GM19351 (cell line): ENCODE results near the gene RHEBL1.

ENCODE experiments used
- ATAC-seq: cut with Tn5 transposase; IDR thresholded peaks from one replicate; pipeline ENCODE4 v1.9.1; 2021; ENCODE audit warnings: mild to moderate bottlenecking, moderate library complexity; ENCODE audit not compliant: unreplicated experiment

RHEBL1 gene

GRCh38 chr12:49038291-49038955 is 31.4 kb downstream of the RHEBL1 start:
- ATAC-seq, result no peak

- no peak for ATAC-seq
Observed at GRCh38 chr12:49037947-49038237, 31.9 kb downstream of the RHEBL1 start.

DNA sequence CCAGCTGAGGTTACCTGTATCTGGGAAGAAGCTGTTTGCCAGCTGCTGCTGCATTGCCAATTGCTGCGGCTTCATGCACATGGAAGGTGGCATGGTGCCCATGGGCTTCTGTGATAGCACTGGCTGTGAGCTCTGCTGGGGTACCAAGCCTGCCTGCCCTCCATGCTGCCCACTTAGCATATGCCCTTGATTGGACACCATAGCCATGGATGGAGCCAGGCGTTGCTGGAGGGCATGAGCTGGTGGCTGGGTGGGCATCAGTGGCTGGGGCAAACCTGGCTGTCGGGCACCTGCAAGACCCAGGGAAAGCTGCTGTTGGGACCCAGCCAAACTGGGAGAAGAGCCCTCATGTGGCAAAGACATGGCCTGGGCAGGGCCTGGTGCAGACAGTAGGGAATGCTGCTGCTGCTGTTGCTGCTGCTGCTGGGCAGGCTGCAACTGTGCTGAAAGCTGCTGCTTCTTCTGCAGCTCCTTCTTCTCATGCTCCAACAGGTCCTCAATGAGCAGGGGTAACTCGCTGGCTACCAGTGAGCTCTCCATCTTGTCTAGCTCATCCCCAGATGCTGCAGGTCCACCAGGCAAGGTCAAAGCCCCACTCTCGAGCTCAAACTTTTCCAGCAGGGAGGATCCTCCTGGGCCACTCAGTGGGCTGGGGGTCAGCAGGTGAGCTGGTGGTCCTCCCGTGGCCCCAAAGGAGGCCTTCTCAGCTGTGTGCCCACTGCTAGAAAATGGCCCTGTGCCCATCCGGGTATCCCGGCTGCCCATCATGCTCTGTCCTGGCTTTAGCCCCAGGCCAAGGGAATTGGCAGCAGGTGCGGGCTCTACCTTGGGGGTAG is 32.5 kb downstream of the RHEBL1 start:
- no peak for ATAC-seq

GRCh38 chr12:49036029-49036428 is 33.8 kb downstream of the RHEBL1 start:
- ATAC-seq, result no peak

- ATAC-seq, result no peak
Observed at GRCh38 chr12:49034286-49034622, 35.5 kb downstream of the RHEBL1 start.

DNA sequence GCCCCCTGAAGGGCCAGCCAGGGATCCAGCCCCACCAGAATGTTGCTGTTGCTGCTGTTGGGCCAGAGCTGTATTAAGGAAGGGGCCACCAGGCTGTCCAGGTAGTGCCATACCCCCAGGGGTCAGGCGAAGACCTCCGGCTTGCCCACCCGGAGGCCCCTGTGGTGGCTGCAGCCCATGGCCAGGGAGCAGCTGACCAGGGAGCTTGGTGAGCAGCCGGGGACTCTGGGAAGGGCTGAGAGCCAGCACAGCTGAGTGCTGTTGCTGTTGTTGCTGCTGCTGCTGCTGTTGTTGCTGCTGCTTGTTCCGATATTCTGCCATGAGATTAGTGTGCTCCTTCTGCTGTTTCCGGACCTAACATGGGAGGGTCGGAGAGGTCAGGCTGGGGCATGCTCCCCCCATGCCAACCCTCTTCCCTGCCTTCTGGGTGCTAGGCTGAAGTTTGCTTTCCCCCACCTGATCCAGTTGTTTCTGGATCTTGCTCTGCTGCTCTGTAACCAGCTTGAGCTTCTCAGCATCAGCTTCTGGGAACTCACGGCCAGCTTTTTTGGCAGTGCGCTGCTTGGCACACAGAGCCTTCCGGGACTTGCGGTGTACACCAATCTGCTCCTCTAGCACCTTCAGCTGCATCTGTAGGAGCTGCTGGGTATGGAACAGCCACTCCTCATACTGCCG is 36.0 kb downstream of the RHEBL1 start:
- ATAC-seq, result no peak

DNA sequence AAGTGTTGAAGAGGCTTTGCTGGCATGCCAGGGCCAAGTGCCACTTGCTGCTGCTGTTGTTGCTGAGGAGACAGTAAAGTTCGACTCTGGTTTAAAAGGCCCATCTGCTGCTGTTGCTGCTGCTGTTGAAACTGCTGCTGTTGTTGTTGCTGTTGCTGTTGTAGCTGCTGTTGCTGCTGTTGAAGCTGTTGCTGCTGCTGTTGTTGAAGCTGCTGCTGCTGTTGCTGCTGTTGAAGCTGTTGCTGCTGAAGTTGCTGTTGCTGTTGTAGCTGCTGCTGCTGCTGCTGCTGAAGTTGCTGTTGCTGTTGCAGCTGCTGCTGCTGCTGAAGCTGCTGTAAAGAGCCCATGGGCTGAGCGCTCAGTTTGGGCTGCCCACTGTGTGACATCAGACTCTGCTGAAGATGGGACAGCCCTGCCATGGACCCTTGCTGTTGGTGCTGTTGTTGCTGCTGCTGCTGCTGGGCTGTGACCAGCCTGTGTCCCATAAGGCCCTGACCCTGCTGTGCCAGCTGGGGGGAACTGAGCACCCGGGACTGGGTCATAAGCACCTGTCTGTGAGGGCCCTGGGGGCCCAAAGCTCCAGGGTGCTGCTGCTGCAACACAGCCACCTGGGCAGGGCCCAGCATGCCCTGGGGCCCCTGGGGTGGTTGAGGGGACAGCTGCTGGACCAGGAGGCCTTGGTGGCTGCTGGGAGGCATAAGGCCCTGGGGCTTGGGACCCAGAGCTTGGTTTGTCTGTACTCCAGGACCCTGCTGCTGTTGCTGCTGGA is 36.9 kb downstream of the RHEBL1 start:
- ATAC-seq, result no peak

- no peak for ATAC-seq
Observed at GRCh38 chr12:49032276-49032675, 37.5 kb downstream of the RHEBL1 start.

- no peak for ATAC-seq
Observed at GRCh38 chr12:49031573-49032161, 38.1 kb downstream of the RHEBL1 start.

DNA sequence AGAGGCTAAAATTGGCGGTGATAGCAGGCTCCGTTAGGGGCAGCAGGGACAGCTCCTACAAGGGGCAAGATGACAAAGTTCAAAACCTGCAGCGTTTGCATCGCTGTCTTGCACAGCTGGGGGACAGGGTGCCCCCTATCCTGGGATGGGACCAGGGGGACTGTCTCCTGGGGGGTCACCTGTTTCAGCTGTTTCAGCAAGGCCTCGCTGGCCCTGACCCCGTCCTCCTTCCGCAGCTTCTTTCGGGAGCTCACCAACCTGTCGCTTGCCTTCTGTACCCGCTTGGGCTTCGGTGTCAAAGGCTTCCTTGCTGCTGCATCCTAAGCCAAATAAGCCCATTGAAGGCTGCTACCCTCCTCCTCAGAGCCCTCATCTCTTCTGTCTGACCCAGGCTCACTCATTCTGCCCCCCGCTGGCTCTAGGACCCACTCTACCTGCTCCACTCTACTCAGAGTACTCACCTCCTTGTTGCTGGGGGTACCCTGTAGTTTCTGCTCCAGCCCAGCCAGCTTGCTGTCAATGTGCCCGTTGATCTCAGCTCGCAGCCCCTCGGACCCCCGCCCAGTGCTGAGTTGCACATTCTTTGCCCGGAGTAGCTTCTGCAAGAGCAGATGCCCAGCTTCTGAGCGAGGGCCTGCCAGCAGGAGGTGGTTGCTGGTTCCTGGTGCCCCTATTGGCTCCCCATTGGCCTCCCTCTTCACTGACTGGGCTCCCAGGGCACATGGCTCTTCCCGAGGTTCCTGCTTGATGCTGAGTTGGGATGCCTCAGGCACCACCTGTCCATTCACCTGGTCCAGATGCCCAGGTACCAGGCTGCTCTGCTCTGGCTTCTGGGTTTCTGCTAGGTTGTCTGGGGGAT is 38.8 kb downstream of the RHEBL1 start:
- no peak for ATAC-seq

DNA sequence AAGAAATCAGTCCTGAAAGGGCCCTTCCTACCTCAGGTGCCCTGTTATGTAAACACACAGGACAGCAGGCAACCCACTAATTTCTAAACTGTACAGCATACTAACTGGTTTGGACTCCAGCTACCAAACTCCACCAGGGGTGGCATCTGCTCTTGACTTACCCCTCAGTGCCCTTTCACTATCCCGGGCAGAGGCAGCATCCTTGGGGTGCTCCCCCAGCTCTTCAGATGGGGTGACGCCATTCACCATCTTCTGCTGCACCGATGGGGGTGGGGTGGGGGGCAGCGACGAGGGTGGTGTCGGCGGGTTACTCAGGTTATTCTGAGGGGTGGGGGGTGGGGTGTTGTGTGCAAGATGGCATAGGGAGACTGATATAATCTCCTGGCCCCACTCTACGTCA is 39.7 kb downstream of the RHEBL1 start:
- ATAC-seq, result no peak

- ATAC-seq, result no peak
Observed at GRCh38 chr12:49028666-49029275, 41.0 kb downstream of the RHEBL1 start.

DNA sequence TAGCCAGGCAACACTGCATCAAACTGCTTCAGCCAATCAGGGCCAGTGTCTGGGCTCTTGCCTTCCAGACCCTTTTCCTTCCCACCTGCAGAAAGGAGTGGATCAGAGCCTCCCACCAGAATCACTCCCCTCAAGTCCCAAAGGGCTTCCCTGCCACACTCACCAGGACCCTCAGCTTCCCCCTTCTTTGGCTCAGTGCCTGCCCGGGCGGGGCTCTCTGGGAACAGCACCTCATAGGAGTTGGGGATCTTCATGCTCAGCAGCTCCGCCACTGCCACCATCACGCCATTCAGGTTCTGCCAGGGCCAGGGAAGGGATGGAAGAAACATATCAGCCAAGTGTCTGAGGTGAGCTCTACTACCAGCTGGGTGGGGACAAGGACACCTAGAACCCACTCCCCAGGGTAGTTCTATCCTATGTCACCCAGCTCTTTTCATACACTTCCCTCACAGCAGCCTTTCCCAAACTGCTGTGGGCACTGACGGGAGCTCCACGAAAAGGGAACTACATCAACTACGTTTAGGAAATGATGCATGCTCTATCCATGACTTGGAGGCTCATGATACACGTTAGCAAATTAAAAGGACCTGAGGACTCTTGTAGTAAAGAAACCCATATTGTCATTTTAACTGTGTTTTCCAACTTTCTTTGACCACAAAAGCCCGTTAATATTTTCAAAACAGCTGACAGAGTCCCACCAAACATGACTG is 41.8 kb downstream of the RHEBL1 start:
- no peak for ATAC-seq

- ATAC-seq, result no peak
Observed at GRCh38 chr12:49026678-49027480, 42.9 kb downstream of the RHEBL1 start.

DNA sequence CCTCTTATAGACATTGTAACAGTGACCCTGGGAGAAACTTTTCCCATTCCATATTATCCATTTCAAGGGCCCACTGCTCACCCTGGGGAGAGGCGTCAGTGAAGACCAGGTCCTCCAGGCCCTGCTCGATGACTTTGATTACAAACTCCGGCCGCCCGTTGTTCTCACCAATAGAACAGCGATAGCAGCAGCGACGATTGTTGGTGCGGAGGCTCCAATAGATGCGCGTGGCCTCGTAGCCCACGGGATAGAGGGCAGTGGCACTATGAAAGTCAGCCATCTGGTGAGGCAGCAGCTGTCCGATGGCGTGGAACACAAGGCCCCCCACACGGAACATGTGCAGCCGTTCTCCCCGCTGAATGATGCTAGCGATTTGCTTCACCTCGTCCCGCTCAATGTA is 43.7 kb downstream of the RHEBL1 start:
- ATAC-seq, result no peak

DNA sequence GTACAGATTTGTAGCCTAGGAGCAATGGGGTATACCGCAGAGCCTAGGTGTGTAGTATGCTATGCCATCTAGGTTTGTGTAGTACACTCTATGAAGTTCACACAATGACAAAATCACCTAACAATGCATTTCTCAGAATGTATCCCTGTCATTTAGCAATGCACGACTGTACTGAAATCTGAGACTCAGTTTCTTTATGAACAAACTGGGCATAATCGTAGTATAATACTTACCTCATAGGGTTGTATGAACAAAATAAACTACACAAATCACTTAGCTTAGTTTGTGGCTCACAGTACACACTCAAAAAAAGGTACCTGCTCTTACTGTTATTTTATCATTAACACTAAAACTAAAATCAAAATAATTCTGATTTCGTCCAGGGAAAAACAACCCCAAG is 44.3 kb downstream of the RHEBL1 start:
- no peak for ATAC-seq

- no peak for ATAC-seq
Observed at GRCh38 chr12:49024543-49024942, 45.2 kb downstream of the RHEBL1 start.

DNA sequence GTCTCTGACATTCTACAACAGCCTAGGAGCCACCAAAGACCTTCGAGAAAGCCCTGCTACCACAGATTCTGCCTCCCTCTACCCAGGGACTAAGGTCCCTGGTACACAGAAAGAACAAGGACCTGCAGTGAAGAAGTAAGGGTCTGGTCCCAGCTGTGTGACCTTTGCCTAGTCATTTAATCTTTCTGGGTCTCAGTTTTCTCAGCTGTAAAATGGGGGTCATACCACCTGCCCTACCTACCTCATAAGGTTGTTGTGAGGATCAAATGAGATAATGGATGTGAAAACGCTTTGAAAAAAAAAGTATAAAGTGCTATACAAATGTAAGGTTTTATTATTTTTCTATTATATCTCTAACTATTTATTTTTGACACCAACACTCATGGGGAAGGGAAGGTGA is 46.0 kb downstream of the RHEBL1 start:
- no peak for ATAC-seq
